ENCODE data around the gene TMEFF1. TPM values are rescaled to one million over a fixed set of nuclear protein-coding genes. Genes with fewer than 3 reads are reported as not detected.
"Not testable (repeated sequence)": the region's sequence is repeated elsewhere in the genome, so short reads cannot be mapped to it uniquely, and the experiment has no call there.

Gene TMEFF1
- total RNA-seq, 2 donors from 2014 or later, result not detected

DNA sequence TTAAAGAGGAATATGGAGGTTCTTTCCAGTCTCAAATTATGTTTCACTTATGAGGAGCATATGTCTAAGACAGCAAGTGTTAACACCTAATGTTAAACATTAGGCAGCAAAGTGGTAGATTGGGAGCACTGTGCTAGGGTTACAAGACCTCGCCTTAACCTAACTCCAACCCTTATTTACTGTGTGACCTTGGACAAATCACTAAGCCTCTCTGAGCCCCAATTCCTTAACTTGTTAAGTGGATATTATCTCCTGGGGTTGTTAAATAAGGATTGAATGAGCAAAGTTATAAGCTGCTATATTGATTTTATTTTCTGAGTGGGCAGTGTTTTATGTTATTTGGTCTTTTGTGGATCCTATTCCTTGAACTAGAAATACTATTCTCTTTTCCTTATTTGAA lies 38.3 kb downstream of the TMEFF1 start:
- ATAC-seq, result no peak
- no peak for DNase-seq
- TF ChIP-seq, protein P1, sequence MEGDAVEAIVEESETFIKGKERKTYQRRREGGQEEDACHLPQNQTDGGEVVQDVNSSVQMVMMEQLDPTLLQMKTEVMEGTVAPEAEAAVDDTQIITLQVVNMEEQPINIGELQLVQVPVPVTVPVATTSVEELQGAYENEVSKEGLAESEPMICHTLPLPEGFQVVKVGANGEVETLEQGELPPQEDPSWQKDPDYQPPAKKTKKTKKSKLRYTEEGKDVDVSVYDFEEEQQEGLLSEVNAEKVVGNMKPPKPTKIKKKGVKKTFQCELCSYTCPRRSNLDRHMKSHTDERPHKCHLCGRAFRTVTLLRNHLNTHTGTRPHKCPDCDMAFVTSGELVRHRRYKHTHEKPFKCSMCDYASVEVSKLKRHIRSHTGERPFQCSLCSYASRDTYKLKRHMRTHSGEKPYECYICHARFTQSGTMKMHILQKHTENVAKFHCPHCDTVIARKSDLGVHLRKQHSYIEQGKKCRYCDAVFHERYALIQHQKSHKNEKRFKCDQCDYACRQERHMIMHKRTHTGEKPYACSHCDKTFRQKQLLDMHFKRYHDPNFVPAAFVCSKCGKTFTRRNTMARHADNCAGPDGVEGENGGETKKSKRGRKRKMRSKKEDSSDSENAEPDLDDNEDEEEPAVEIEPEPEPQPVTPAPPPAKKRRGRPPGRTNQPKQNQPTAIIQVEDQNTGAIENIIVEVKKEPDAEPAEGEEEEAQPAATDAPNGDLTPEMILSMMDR (IDR thresholded peaks at IDR 0.05), result no peak
- no peak for TF ChIP-seq POLR2A (IDR thresholded peaks at IDR 0.05)
- Histone ChIP-seq H3K36me3 (replicated peaks in 1 of 2; ENCODE audit: insufficient read depth in 1 of 2, low read depth in 2 of 2) (no peaks in the 10 kb centered on the region), H3K4me3 (no peak overlapping the region), H3K27ac (no peak overlapping the region), H3K27me3 (no peaks in the 10 kb centered on the region), H3K4me1 (no peaks in the 10 kb centered on the region), H3K9me3 (no peaks in the 10 kb centered on the region)
- WGBS, 2 donors, result 94 to 95% methylated on average over 1 of the region's 1 CpG
- intact Hi-C loops (cut with DNase I), result no loop called here

DNA sequence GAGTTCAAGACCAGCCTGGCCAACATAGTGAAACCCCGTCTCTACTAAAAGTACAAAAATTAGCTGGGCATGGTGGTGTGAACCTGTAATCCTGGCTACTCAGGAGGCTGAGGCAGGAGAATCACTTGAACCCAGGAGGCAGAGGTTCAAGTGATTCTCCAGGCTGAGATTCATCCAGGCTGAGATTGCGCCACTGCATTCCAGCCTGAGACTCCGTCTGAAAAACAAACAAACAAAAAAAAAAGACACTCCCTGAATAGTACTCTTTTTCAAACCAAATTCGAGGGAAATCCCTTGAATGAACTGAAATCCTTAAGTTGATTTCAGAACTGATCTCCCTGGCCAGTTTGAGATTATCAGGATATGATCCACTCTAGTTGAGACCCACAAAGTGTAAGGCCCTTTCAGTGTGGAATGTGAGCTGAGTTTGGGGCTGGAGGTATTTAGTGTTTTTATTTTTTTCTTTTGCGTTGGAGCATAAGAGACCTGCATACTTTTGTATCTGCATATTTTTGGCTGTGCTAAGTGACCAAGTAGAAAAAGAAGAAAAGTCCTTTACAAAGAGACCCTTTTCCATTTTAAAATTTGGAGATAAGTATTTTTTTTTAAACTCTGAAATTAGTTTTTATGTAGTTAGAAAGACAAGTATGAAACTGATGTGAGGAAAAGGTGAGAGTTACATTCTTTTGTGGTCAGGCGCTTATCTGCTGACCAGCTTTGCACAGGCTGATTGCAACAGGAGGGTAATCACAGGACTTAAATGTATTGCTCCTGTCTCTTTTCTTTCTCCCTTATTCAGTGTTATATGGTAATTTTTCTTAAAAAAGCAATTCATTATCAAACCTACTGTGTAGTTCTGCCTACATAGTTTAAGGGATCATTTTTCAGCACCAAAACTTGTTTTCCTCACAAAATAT lies 42.9 kb downstream of the TMEFF1 start:
- TF ChIP-seq, protein P1 (IDR thresholded peaks at IDR 0.05), result no peak
- no peaks in the 10 kb centered on the region for H3K36me3 ChIP-seq (replicated peaks in 1 of 2; ENCODE audit: insufficient read depth in 1 of 2, low read depth in 2 of 2)
- 60 to 61% methylated on average over 6 of the region's 6 CpGs for WGBS, 2 donors
- H3K9me3 ChIP-seq, result no peaks in the 10 kb centered on the region
- H3K27ac ChIP-seq, result no peak overlapping the region
- H3K4me3 ChIP-seq, result no peak overlapping the region
- intact Hi-C loops (cut with DNase I), result no loop called here
- H3K27me3 ChIP-seq, result no peaks in the 10 kb centered on the region
- no peaks in the 10 kb centered on the region for H3K4me1 ChIP-seq
- DNase-seq (no peak), ATAC-seq (no peak)

DNA sequence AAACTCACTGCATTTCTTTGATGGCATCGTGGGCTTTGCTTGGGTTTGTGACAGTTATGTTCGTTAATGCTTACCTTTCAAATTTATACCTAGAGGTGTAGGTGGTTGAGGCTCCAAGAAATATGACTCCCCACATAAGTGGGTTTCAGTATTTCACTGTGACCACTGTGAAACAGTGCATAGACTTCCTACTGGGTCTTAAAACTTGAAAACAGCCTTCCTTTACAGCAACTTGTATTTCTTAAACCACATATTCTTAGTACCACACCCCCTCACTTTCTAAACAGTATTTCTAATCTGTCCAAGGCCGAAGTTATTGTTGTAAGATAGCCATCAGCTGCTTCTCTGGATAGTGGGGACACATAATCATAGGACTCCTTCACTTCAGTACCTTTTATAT lies 48.3 kb downstream of the TMEFF1 start:
- Histone ChIP-seq H3K27me3 (no peaks in the 10 kb centered on the region), H3K4me1 (no peaks in the 10 kb centered on the region), H3K4me3 (no peak overlapping the region), H3K36me3 (replicated peaks in 1 of 2; ENCODE audit: insufficient read depth in 1 of 2, low read depth in 2 of 2) (no peaks in the 10 kb centered on the region), H3K27ac (no peak overlapping the region), H3K9me3 (no peaks in the 10 kb centered on the region)
- ATAC-seq (no peak), DNase-seq (no peak)
- TF ChIP-seq, protein P1 (IDR thresholded peaks at IDR 0.05), result no peak
- no peak for TF ChIP-seq POLR2A (IDR thresholded peaks at IDR 0.05)
- intact Hi-C loops (cut with DNase I), result no loop called here
- 63 to 75% methylated on average over 3 of the region's 3 CpGs for WGBS, 2 donors

DNA sequence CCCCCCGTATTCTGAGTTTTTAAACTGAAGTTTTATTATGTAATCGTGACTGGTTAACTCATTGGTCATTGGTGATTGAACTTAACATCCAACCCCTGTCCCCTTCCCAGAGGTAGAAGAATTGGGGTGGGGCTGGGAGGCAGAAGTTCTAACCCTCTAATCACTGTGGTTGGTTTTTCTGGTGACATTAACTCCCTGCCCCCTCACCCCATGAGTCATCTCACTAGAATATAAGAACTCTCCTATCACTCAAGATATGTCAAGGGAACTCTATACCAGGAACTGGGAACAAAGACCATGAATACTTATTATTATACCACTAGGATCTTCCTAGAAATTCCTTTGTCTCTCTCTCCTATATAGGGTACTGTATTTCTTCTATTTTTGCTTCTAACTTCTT lies 52.6 kb downstream of the TMEFF1 start:
- DNase-seq, result no peak
- WGBS, 2 donors, result 87 to 89% methylated on average over 2 of the region's 2 CpGs
- Histone ChIP-seq H3K27me3 (no peaks in the 10 kb centered on the region), H3K4me1 (no peaks in the 10 kb centered on the region), H3K9me3 (no peaks in the 10 kb centered on the region), H3K4me3 (no peak overlapping the region), H3K27ac (no peak overlapping the region), H3K36me3 (replicated peaks in 1 of 2; ENCODE audit: insufficient read depth in 1 of 2, low read depth in 2 of 2) (no peaks in the 10 kb centered on the region)
- ATAC-seq, result no peak
- TF ChIP-seq, protein P1 (IDR thresholded peaks at IDR 0.05), result no peak
- TF ChIP-seq POLR2A (IDR thresholded peaks at IDR 0.05), result no peak
- intact Hi-C loops (cut with DNase I), result no loop called here

DNA sequence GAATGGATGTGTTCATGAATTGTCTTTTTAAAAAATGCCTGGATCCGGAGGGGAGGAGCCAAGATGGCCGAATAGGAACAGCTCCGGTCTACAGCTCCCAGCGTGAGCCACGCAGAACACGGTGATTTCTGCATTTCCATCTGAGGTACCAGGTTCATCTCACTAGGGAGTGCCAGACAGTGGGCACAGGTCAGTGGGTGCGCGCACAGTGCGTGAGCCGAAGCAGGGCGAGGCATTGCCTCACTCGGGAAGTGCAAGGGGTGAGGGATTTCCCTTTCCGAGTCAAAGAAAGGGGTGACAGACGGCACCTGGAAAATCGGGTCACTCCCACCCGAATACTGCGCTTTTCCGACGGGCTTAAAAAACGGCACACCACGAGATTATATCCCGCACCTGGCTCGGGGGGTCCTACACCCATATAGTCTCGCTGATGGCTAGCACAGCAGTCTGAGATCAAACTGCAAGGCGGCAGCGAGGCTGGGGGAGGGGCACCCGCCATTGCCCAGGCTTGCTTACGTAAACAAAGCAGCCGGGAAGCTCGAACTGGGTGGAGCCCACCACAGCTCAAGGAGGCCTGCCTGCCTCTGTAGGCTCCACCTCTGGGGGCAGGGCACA lies 54.3 kb downstream of the TMEFF1 start:
- H3K36me3 ChIP-seq (replicated peaks in 1 of 2; ENCODE audit: insufficient read depth in 1 of 2, low read depth in 2 of 2); H3K27me3 ChIP-seq; DNase-seq; H3K27ac ChIP-seq; ATAC-seq; H3K4me3 ChIP-seq; H3K9me3 ChIP-seq; H3K4me1 ChIP-seq; intact Hi-C loops (cut with DNase I): not testable (repeated sequence)
- 90 to 94% methylated on average over 28 to 30 of the region's 30 CpGs for WGBS, 2 donors

Data from body of pancreas (tissue), 4 donors.